GM18858 (cell line): ENCODE measurements around the gene ARNT2.

Experiments
- ATAC-seq: cut with Tn5 transposase; IDR thresholded peaks from one replicate; pipeline ENCODE4 v1.9.1; 2021; ENCODE audit not compliant: unreplicated experiment

Gene ARNT2

DNA sequence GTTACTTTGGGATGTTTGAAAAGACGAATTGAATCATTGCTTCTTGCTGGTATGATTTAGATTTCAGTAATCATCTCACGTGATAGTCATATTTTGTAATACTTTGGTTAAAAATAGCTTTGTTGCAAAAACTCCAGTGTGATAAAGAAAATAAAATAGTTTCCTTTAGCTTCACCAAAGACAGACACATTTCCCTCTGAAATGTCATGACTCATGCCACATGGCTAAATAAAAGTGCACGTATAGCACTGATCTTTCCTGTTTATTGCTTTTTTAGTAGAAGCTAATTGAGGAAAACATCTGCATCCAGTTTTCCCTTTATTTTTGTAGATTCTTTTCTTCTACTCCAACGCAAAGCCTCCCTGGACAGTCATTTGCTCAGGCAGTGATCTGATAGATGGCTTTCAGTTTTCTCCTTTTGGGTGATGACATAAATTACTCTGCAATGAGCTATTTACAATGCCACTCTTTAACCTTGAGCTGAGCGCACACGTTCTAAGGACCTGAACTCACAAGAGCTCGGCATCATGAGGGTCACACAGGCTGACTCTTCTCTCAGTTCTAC is 84.9 kb downstream of the ARNT2 start:
- ATAC-seq = no peak

DNA sequence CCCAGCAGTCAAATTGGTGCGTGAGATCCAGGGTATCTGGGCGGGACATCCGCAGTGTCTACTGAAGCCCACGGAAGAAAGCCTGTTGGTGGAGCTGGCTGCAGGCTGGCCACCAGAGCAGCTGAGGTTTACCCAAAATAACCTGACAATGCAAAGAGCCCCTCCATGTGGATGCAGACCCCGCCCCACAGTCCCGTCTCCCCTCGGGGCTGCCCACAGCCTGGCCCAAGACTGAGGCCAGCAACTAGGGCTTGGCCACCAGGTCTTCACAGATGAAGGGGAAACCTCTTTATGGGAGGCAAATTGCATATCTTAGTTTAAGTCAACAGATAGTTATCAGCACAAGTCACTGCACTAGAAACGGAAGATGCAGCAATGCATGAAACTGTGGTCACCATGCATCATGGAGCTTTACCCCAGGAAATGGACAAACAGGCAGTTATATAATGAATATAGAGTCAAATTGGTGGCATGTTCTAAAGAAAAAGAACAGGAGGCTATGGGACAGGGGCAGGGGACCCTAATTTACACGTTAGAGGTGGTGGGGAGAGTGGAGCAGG is 86.3 kb downstream of the ARNT2 start:
- ATAC-seq = no peak

DNA sequence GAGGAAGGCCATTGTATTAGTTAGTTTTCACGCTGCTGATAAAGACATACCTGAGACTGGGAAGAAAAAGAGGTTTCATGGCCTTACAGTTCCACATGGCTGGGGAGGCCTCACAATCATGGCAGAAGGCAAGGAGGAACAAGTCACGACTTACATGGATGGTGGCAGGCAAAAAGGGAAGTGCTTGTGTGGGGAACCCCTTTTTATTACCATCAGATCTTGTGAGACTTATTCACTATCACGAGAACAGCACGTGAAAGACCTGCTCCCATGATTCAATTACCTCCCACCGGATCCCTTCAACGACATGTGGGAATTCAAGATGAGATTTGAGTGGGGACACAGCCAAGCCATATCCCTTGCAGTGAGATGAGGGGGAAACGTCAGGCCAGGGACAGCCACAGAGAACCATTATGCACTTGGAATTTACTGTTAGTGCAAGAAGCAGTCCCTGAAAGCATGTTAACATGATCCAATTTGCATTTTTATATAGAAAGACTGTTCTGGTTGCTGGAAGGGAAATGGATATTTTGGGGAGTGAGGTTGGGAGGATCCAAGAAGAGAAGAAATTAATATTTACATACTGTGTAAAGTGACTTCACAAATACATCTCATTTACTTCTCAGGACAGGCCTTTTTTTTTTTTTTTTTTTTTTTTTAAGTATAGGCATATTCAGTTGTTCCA is 87.1 kb downstream of the ARNT2 start:
- ATAC-seq = no peak

DNA sequence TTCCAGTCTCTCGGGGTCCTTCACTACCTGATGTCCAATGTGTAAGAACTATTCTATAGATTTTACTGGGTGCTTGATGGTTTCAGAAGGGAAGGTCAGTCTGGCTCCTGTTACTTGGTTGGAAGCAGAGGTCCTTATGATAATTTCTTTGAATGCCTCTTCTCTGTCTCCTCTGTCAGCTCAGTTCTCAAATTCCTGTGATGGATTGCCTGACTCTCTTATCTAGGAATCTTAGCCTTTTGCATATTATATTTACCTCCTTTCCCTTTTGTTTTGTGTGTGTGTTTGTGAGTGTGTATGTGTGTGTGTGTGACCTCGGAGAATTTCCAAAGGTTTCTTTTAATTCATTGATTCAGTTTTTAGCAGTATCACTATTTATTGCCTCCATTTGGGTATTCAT is 88.2 kb downstream of the ARNT2 start:
- ATAC-seq = no peak

DNA sequence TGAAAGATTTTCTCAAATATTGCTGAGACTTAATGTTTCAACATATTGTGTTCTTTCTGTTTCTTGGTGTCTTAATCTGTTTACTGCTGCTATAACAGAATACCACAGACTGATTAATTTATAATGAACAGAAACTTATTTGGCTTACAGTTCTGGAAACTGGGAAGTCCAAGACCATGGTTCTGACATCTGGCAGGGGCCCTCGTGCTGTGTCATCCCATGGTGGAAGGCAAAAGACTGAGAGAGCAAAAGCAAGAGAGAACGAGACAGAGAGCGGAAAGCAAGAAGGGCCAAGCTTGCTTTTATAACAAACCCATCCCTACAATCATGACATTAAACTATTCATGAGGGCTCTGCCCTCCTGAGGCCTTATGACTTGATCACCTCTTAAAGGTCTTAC is 88.7 kb downstream of the ARNT2 start:
- ATAC-seq = no peak

DNA sequence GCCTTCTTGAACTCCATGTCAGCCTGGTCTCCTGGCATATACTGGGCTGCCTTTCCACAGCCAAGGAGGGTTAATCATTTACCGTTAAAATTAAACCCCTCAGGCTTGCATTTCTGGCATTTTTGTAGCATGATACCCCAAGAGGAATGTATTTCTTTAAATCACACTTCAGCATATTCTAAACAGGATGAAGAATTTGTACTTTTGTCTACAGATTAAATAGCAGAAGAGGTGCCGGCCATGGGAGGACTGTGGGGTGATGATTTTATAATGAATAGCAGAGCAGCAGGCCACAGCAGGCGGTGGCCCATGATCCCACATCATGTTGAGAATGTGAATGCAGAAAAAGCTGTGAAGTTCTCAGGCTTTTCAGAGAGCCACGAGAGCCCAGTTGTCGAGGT is 90.2 kb downstream of the ARNT2 start:
- ATAC-seq = no peak

DNA sequence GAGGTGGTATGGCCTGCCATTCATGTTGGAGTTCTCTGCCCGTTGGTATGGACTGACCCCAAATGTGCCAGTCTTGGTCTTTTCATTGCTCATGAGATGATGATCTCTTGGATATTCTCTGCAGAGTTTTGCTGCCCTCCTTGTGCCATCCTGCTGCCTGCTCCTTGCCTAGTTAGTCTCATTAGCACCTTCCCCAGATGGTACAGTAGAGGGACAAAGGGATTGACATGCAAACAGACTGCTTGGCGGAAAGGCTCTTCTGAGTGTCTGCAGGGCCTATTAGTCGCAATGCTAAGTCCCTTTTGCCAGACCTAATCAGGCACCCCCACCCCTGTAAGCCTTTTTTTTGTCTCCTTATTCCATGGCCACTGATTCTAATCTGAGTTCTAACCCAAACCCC is 90.6 kb downstream of the ARNT2 start:
- no peak for ATAC-seq

DNA sequence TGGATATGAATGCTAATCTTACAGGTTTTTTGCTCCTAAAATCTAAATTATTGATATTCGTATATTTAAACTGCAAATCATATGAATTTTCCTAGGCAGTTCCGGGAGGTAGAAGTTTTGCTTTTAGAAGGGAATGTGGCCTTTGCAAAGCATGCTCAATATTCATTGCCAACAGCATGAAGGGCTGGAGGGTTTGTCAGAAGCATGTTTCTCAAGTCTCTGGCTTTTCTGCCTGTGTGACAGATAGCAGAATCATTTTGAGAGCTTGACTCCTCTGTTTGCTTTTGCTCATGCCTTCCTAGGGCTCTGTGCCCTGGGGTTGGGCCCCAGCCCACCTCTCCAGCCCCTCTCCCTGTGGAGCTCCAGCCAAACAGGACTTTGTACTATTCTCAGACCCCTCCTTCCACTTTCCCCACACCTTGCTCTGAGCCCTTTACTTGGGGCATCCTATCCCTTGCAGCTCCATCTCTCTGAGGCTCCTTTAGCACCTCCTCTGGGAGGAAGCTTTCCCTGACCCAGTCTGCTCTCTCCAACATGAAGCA is 91.3 kb downstream of the ARNT2 start:
- ATAC-seq = no peak

DNA sequence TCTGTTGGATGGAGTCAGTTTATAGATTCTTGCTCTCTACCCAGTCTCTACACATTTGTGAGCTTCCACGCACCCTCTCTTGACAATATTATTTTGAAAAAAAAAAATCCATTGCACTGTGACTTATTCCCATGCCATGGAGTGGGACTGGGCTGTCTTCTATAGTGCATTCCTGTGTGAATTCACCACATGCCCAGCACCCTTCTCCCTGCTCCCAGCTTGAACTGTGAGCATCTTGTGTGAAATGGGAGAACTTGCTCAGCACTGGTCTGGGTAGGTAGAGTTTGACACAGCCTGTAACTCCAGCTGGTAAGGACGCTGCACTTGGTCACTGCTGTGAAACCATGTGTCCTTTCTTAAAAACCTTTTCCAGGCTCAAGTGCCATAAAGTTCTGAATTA is 91.9 kb downstream of the ARNT2 start:
- ATAC-seq = no peak

DNA sequence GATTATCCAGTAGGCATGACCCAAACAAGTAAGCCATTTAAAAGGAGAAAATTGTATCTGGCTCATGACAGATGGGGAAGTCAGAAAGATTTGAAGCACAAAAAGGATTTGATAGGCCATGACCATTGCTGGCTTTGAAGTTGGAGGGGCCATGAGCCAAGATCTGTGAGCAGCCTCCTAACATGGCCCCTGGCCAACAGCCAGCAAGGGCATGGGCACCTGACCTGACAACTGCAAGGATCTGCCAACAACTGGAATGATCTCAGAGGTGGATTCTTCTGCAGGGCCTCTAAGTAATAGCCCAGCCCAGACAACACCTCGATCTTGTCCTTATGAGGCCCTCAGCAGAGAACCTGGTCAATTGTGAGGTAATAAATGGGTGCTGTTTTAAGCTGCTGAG is 93.0 kb downstream of the ARNT2 start:
- no peak for ATAC-seq

DNA sequence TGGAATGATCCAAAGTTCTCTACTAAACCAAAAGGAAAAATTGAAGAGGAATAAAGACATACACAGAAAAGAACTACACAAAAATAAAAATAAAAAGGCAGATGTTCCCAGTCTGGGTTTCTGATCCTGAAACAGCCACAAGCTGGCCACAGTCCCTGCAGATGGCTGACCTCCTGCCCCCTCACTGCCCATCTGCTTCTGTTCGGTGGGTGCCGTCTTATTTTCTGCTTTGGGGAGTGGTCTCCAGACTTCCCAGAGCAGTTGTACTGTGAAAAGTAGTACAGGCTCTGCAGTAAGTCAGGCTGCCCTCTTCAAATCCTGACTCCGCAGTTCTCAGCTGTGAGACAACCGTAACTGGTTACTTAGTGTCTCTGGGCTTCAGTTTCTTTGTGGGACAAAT is 94.5 kb downstream of the ARNT2 start:
- ATAC-seq = no peak

DNA sequence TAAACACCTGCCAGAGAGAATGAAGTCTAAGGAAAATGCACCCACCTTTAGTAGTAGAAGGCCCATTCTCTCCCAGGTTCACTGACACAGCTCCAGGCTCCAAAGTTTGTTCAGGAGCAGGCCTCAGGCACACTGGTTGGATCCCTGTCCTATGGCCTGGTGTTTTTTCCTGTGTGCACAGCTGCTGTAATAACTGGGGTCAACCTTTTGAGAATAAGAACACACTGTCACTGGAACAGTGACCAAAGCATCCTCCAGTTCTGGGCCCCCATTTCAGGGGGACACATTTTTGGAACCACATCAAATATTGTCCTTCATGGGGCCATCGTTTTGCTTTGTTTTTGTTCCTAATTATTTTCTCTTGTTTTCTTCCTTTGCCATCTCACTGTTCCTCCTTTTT is 95.8 kb downstream of the ARNT2 start:
- ATAC-seq = no peak

DNA sequence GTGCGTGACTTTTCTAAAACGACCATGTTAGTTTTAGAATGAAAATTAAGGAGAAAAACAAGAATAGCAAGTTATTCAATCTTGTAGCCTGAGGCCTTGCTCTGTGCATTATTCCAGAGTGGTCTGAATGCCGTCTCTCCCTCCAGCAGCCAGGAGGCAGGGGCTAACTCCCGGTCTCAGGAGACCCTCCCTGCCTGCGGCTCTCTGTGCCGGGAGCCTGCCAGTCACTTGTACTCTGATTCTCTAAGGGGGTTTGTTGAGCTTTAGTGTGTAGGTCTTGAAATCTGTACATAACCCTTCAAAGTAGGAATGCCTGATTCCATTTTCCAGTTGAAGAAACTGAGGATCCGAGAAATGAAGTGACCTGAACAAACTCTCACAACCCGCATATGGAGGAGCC is 97.3 kb downstream of the ARNT2 start:
- ATAC-seq = no peak

DNA sequence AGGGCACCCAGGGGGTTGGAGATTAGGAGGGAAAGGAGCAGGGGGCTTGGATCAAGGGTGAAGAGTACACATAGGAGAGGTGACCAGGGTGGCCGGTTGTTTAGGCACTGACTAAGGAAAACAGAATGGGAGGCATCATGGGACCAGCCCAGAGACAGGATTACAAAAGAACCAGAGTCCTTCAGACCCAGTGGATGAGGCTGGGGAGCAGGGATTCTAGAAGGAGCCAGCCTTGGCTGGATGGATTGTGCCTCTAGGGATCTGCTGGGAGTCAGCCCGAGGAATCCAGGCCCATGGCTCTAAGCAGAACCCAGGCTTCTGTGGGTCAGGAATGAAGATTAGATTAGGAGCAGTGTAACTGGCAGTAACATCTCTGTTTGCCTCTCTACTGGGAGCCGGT is 98.6 kb downstream of the ARNT2 start:
- ATAC-seq = no peak

DNA sequence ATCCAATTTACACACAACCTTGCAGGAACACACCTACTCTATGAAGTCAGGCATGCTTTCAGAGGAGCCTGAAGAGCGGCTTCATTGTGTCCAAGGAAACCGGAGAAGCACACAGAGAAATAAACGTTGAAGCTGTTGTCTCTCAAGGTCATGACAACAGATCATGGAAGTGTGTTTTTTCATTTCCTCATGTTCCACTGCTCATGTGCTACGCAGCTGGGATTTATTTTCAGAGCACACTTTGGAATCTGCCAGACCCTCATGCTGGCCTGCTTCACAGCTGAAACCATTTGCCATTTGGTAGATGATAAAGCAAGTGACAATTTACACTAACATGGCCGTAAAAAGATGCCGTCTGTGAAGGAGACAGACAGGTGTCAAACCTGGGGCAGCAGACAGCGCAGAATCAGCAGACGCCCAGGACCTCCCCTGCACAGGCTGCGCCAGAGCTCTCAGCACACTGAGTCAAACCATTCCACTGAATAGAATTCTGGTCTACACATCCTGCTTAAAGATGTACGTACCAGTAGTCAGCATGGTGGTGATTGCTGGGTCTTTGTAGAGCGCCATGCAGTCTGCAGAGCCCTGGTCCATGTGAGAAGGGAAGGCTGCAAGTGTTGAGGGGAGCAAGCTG is 99.3 kb downstream of the ARNT2 start:
- no peak for ATAC-seq

DNA sequence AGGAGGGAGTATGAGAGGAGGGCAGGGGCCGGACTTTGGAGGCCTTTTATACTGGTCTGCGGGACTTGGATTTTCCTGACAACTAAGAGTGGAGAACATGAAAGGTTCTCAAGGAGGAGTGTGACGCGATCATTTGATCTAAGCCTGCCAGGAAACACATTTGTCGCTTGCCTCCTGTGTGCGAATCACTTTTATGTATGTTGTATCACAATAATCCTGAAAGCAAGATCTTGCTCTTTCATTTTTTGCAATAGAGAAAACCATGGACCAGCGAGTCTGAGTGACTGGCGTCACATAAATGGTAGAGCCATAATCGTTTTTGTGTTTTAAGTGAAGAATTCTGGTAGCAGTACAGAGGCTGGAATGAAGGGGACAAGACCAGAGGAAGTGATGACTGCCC is 100.7 kb downstream of the ARNT2 start:
- no peak for ATAC-seq

DNA sequence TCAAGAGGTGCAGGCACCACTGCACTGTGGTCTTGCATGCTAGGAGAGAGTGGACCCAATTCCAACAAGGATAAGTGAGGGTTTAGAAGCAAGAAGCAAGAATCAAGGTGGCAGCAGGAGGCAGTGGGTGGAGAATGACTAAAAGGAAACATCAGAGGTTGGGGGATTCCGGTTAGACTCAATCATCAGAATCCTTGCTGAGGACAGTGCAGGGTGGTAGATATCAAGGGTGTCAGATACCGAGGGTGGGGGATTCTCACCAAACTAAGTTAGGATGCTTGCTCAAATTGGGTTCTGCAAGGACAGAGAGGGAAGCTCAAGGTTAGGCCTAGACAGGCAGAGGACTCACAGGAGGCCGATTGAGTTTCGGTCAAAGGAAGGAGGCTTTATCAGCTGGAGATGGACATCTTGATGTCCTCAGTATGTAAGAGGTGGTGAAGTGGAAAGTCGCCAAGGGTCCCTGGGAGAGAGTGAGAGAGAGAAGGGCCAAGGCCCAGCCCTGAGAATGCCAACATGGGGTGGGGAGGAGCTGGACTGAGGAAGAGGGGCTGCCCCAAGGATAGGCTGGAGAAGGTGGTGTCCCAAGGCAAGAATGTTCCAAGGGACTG is 102.2 kb downstream of the ARNT2 start:
- ATAC-seq = no peak

DNA sequence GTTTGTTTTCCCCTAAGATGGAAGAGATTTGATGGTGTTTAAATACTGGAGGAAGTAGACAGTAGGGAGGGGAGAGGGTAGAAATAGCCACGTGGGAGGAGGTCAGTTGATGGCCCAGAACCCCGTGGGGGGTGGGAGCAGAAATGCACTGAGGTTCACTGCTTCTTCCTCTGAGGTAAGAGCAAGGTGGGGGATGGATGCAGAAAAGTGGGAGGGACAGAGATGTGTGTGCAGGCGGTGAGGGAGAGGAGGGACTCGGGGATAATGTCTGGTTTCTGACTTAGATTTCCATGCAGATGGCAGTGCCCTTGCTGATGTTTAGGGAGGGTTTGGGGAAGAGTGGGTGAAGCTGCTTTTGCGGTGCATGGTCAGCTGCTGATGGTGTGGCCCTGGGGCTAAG is 102.9 kb downstream of the ARNT2 start:
- no peak for ATAC-seq

DNA sequence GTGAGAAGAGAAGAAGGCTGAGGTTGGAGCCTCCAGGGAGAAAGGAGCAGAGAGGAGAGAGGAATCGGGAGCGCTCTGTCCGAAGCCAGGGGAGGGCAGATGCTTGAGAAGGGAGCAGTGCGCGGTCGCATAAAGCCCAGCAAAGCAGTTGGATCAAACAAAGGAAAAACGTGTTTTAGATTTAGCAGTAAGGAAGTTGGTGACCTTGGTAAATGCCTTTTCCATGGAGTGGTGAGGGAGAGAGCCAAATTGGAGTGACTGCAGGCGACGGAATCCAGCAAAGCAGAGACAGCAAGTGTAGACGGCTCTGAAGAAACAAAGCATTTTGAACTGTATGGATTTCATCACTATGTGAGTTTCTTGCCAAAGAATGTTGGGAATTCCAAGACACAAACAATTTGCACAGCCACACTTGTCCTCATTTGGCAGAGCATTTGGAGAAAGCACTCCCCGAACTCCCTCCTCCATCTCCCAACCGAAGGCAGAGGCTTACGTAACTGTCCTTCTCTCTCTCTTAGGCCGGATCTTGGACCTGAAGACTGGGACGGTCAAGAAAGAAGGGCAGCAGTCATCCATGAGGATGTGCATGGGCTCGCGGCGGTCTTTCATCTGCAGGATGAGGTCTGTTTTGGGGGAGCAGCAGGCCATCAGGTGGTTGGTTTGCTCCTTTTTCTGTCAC is 103.6 kb downstream of the ARNT2 start:
- ATAC-seq = no peak

DNA sequence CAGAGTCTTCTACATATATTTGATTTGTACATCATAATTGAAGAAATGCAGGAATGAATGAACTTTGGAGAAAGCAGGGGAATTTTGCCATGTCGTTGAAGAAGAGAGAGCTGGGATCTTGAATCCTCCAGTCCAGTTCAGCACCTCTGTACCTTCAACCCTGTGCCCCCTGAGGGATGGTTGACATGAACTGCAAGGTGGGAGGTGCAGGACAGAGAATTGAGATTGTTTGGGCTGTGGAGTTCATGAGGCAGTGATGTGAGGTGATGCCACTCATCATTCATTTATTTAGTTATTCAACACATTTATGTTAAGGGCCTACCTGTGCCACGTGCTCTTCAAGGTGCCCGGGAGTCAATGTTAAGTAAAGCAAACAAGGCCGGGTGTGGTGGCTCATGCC is 104.6 kb downstream of the ARNT2 start:
- no peak for ATAC-seq

DNA sequence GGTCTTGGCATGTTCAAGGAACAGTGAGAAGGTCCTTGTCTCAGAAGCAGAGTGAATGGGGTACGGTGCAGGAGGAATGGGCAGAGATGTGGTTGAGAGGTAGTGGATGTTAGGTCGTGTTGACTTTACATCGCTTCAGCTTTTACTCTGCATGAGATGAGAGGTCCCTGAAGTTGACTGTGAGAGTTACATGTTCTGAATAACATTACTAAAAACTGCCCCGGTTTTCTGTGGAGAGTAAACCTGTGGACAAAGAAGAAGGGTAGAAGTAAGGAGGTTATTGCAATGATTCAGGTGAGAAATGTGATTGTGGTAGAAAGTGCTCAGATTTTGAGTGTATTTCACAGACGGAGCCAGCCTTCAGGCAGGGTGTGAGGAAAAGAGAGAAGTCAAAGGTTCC is 105.6 kb downstream of the ARNT2 start:
- ATAC-seq = no peak
